Sigmoid colon (tissue), 4 donors: ENCODE data around the gene ADGRF3.

Experiments
- POLR2A ChIP-seq, 2 donors: fragments of 450-650 bp; IDR thresholded peaks; one replicate each; pipeline ENCODE4 v1.6.1; 2016; ENCODE audit warnings: antibody characterized with exemption in 2 of 2, mild to moderate bottlenecking in 2 of 2, moderate library complexity in 2 of 2
- POLR2AphosphoS5 ChIP-seq, 4 donors: sonication (generic); formaldehyde crosslinking; IDR thresholded peaks; one replicate each; pipeline ENCODE4 v1.6.1; 2017; ENCODE audit warnings: antibody characterized with exemption in 4 of 4

DNA sequence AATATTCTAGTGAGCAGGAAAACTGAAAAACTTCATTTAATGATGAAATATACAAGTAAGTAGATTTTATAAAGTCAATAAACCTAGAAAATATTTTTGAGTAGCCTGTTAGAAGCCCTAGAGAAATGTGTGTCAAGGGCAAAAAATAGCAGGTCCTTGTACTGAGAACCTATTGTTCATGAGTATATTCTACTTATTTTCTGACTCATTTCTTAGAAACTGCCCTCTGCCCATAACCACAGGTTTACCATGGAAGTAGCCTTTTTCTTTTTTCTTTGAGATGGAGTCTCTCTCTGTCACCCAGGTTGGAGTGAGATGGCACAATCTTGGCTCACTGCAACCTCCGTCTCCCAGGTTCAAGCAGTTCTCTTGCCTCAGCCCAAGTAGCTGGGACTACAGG, 20.1 kb downstream of the ADGRF3 start:
- TF ChIP-seq POLR2A (IDR thresholded peaks at IDR 0.05) (no peak), POLR2AphosphoS5 (IDR thresholded peaks at IDR 0.05) (no peak)
